A549 treated with CORT108297 at 1 μM for 4 hours (cell line): ENCODE measurements around the gene IGSF11. TPM values are rescaled to one million over a fixed set of nuclear protein-coding genes. Genes with fewer than 3 reads are reported as not detected.

Experiments used
- total RNA-seq: library from RNA; stranded (reverse); fragments of 200-300 nt; extraction: Qiagen RNA extraction; gene quantifications from 5 replicates; pipeline ENCODE4 v1.2.3, GENCODE V29; 2022

IGSF11 gene
- total RNA-seq, result 3.0 to 6.1 TPM (median 5.6 TPM) in 5 replicates

GRCh38 chr3:119034256-119035013 lies at the start of gene IGSF11:
TSS of gene IGSF11 (minus strand) at chr3:119034846. CDS start at chr3:119034582, 264 bp downstream.

Other genes starting within 250 kb of the IGSF11 start
- not detected in 5 replicates for gene TEX55, start 111.3 kb upstream of the IGSF11 start, total RNA-seq
- 10.1 to 14.7 TPM (median 12.9 TPM) in 5 replicates for gene UPK1B, start 138.8 kb upstream of the IGSF11 start, total RNA-seq
- gene B4GALT4, start 206.0 kb upstream of the IGSF11 start, total RNA-seq, result 89.0 to 131 TPM (median 115 TPM) in 5 replicates